Astrocyte of the hippocampus (primary cell): Measurements from ENCODE around the gene THAP10.

Experiments
- DNase-seq: peaks from one replicate; pipeline ENCODE4 v3.0.0; 2011; ENCODE audit warnings: low read depth, low spot score

The THAP10 gene

GRCh38 chr15:70853973-70854665, 38.1 kb downstream of the THAP10 start, which contains the start of gene LARP6:
LARP6 (minus strand) TSS chr15:70854157; CDS start chr15:70854088, 69 bp downstream.
- peak; percentile 82 for DNase-seq

DNA sequence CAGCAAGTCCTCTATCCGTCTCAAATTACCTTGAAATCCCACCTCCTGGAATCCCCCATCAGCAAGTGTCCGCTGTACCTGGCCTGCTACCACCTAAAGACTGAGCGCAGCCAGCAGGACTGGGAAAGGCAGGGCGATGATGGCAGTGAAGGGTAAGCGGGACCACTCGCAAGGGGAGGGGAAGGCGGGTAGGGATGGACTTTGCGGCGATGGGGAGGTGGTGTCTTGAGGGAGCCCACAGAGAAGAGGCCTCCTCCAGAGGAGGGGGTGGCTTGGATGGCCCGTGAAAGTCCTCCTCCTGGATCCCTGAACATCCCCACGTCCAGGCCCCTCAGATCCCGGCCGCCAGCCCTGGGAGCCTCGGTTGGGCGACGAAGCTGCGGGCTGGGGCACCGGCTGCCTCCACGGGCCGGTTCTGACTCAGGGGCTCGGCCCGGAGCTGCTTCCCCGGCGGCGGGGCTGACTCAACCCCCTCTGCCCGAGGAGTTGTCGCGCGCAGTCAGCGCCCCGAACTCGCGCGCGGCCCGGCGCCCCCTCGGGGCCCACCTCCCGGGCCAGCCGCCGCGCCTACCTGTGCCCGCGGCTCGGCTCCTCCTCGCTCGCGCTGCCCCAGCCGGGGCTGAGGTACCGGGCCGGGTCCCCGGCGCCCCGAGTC, 38.8 kb downstream of the THAP10 start:
- DNase-seq: peak; percentile 75

GRCh38 chr15:70852501-70853317, 39.5 kb downstream of the THAP10 start:
- DNase-seq: no peak

GRCh38 chr15:70851889-70852288, 40.3 kb downstream of the THAP10 start:
- DNase-seq: no peak

GRCh38 chr15:70845602-70846360, 46.5 kb downstream of the THAP10 start:
- DNase-seq: no peak

DNA sequence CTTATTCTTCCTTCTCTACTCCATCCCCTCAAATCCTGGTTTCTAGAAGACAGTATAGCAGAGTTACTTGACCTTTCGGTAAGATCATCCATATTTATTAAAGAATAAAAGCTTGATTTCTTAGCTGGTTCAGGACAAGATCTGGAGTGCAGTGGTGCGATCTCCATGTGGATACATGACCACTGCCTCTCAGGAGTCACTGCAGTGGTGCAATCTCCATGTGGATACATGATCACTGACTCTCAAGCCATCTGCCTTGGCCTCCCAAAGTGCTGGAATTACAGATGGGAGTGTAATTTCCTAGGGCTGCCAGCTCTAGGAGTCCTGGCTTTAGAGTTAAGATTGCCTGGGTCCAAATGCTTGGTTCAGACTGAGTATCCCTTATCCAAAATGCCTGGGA, 54.8 kb downstream of the THAP10 start:
- DNase-seq: no peak

- DNase-seq: no peak
Measured at GRCh38 chr15:70835841-70836240, 56.4 kb downstream of the THAP10 start.

DNA sequence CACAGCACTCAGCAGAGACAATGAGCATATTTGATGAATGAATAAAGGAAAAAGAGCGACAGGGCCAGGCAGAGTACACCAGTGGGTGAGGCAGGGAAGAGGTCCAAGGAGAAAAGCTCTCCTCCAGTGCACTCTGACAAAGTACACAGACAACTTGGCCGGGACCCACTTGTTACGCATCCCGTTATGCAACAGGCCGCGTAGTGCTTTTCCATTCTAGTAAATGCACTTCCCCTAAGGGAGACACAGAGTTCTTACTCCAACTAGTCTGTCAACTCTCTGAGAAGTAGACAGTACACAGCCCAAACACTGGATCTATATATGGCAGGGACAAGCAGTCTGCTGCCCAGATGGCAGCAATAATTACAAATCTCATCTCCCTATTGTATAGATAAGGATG, 56.8 kb downstream of the THAP10 start:
- DNase-seq: no peak

DNA sequence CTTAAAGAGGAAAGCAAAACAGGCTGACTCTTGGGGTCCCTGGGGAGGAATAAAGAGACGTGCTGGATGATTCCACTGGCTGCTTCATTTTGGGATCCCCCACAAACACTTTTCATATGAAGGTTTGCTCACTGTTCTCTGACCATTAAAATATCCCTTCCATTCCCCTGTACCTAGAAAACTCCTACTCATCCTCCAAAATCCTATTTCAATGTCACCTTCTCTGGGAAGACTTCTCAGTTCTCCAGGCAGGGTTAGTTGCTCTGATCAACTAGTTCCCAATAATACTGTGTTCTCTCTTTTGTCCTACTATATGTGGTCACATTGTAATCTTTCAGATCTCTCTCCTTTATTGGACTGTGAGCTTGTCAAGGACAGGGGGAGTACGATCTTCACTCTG, 57.2 kb downstream of the THAP10 start:
- no peak for DNase-seq

DNA sequence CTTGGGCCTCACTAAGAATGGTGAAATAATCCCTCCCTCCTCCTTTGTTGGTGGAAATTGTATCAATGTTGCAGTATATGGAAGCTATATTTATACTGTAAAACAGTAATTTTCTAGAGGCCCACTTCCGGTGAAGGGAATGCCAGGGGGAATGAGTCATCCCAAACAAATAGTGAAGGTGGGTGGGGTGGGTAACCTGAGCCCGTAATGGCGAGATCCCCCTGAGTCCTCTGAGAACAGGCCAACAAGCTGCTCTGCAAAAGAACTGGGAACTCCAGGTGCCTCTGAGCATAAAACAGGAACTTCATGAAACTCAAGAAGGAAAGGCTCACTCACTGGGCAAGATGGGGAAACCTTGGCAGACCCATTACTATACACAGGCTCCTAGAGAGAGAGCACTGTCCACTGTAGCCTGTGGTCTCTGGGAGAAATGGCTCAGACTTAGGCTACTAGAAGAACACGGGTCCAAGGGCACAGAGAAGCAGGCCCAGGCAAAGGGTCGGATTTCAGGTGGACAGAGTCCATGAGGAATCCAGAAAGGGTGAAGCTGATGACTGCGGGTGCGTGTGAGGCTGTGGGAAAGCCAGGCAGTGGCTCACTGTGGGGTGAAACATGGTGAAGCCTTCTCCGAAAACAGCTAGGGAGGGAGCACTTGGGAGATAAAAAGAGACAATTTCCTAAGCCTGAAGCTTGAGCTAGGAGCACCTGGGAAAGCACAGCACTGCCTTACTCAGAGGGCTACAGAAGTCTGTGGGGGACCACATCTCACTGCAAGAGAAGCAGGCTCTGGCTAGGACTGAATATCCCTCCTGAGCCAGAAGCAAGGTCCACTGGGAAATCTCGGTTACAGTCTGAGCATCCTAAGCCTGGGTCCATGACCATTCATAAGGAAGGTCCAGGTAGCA, 58.1 kb downstream of the THAP10 start:
- peak; percentile 69 for DNase-seq

DNA sequence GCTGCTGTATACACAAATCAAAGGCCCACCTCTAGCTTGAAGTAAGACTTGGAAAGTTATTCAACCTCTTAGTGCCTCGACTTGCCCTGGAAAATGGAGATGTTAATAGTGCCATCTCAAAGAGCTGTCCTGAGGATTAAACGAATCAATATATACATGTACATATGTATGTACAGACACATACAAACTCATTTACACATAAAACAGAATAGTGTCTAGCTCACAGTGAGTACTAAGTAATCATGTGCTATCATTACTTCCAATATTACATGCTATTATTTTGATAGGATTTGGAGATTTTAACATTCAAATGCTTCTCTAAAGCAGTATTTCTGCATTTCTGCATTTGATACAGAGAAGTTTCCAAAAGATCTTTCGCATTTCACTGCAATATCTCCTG, 58.8 kb downstream of the THAP10 start:
- no peak for DNase-seq

GRCh38 chr15:70832176-70832575, 60.1 kb downstream of the THAP10 start:
- no peak for DNase-seq
